HCT116 (cell line): ENCODE data around the gene CRADD. TPM values are rescaled to one million over a fixed set of nuclear protein-coding genes. Genes with fewer than 3 reads are reported as not detected.

Experiments
- ATAC-seq: fragments of 200-7000 bp; cut with Tn5 transposase; 2 replicates; pipeline ENCODE4 v1.9.1; 2020; ENCODE audit warnings: mild to moderate bottlenecking, moderate library complexity
- BruUV-seq: library from RNA; stranded (reverse); fragments of 400-500 nt; replicated peaks from 2 replicates; lab custom pipeline; 2021; lab: Mats Ljungman, UMichigan
- CTCF ChIA-PET: fragments of 300-600 bp; sonication (Branson Sonifier 250); formaldehyde crosslinking; loops from one replicate; lab custom pipeline; 2021; ENCODE audit warnings: antibody characterized with exemption; lab: Charles Lee
- POLR2A ChIA-PET: fragments of 300-600, 350-600 bp; sonication (Branson Sonifier 250); formaldehyde crosslinking; loops from one replicate; lab custom pipeline; 2021; ENCODE audit warnings: antibody characterized with exemption; lab: Charles Lee
- RAD21 ChIA-PET, 2 experiments: fragments of 300-600 bp; sonication (Branson Sonifier 250); formaldehyde crosslinking; loops; one replicate each; lab custom pipeline; 2023; ENCODE audit warnings: low total read pairs in 2 of 2; ENCODE audit not compliant: uncharacterized antibody in 2 of 2, unreplicated experiment in 2 of 2, low non-redundant PET in 1 of 2; lab: Charles Lee
- DNase-seq: peaks from one replicate; pipeline ENCODE4 v3.0.0-alpha.2; 2010; ENCODE audit warnings: low read depth, low spot score
- H2AFZ ChIP-seq: fragments of 200-600 bp; shearing (Covaris generic), sonication (generic); 2 replicates; pipeline ENCODE4 v1.6.1; 2017; ENCODE audit warnings: low read depth, mixed run types, mixed read lengths, antibody characterized with exemption, low read length; ENCODE audit not compliant: poor library complexity, severe bottlenecking
- H3K27ac ChIP-seq: 2 replicates; pipeline ENCODE4 v1.5.1; 2012; ENCODE audit warnings: low read depth, low read length
- H3K27me3 ChIP-seq: fragments of 200-600 bp; sonication (generic); 2 replicates; pipeline ENCODE4 v1.6.1; 2016; ENCODE audit warnings: mixed run types, low read length, mixed read lengths; ENCODE audit not compliant: insufficient read depth
- H3K36me3 ChIP-seq, 2 experiments: fragments of 200-500 bp in 1 of 2; fragments of 200-600 bp in 1 of 2; sonication (Bioruptor generic) in 1 of 2; sonication (generic) in 1 of 2; 2 replicates each; pipeline versions ENCODE4 v1.5.1 to v1.6.1; 2014 to 2016; ENCODE audit warnings: low read length in 2 of 2, inconsistent platforms in 1 of 2, mixed read lengths in 1 of 2, mixed run types in 1 of 2; ENCODE audit not compliant: insufficient read depth in 2 of 2, control insufficient read depth in 1 of 2
- H3K4me1 ChIP-seq, 2 experiments: fragments of 200-600 bp in 1 of 2; sonication (generic) in 1 of 2; 2 replicates each; pipeline versions ENCODE4 v1.5.1 to v1.6.1; 2012 to 2017; ENCODE audit warnings: low read length in 2 of 2, inconsistent platforms in 1 of 2, mild to moderate bottlenecking in 1 of 2, mixed read lengths in 1 of 2, mixed run types in 1 of 2, moderate library complexity in 1 of 2; ENCODE audit not compliant: insufficient read depth in 2 of 2, control insufficient read depth in 1 of 2
- H3K4me2 ChIP-seq: fragments of 200-600 bp; sonication (generic); 2 replicates; pipeline ENCODE4 v1.6.1; 2017; ENCODE audit warnings: mixed run types, low read length, mixed read lengths
- H3K4me3 ChIP-seq, 2 experiments: fragments of 200-600 bp in 1 of 2; sonication (generic) in 1 of 2; replicated peaks in 1 of 2; 2 replicates each; pipeline ENCODE4 v1.5.1; 2011 to 2016; ENCODE audit warnings: low read length in 2 of 2, control low read depth in 1 of 2, low read depth in 1 of 2, mild to moderate bottlenecking in 1 of 2, mixed read lengths in 1 of 2, mixed run types in 1 of 2
- H3K79me2 ChIP-seq: fragments of 200-600 bp; sonication (generic); 2 replicates; pipeline ENCODE4 v1.6.1; 2017; ENCODE audit warnings: mild to moderate bottlenecking, mixed run types, low read length, moderate library complexity, mixed read lengths; ENCODE audit not compliant: insufficient read depth
- H3K9ac ChIP-seq: fragments of 200-600 bp; sonication (generic); 2 replicates; pipeline ENCODE4 v1.6.1; 2016; ENCODE audit warnings: low read length, mixed read lengths
- H3K9me2 ChIP-seq: fragments of 200-600 bp; sonication (generic), shearing (Covaris generic); 2 replicates; pipeline ENCODE4 v1.6.1; 2017; ENCODE audit warnings: mixed run types, mild to moderate bottlenecking, moderate library complexity; ENCODE audit not compliant: insufficient read depth
- H3K9me3 ChIP-seq, 2 experiments: fragments of 200-500 bp in 1 of 2; fragments of 200-600 bp in 1 of 2; sonication (Bioruptor generic) in 1 of 2; sonication (generic) in 1 of 2; 2 replicates each; pipeline ENCODE4 v1.6.1; 2014 to 2017; ENCODE audit warnings: low read length in 2 of 2, mixed read lengths in 2 of 2, inconsistent platforms in 1 of 2, low read depth in 1 of 2, mild to moderate bottlenecking in 1 of 2, mixed run types in 1 of 2, moderate library complexity in 1 of 2; ENCODE audit not compliant: control insufficient read depth in 1 of 2, insufficient read depth in 1 of 2
- H4K20me1 ChIP-seq: fragments of 200-600 bp; sonication (generic), shearing (Covaris generic); 2 replicates; pipeline ENCODE4 v1.6.1; 2017; ENCODE audit warnings: mixed run types, mild to moderate bottlenecking, moderate library complexity; ENCODE audit not compliant: insufficient read depth
- CBX3 ChIP-seq: IDR thresholded peaks from 2 replicates; pipeline ENCODE4 v1.6.1; 2012; ENCODE audit warnings: low read depth
- CEBPB ChIP-seq: IDR thresholded peaks from 2 replicates; pipeline ENCODE4 v1.6.1; 2012; ENCODE audit warnings: low read depth
- CTCF ChIP-seq, 3 experiments: fragments of 200-600 bp in 1 of 3; sonication (generic) in 1 of 3; IDR thresholded peaks in 2 of 3; conservative IDR thresholded peaks in 1 of 3; 2 replicates each; pipeline ENCODE4 v1.5.1; 2012 to 2017; ENCODE audit warnings: low read depth in 2 of 3, low read length in 2 of 3, antibody characterized with exemption in 1 of 3, borderline replicate concordance in 1 of 3, control low read depth in 1 of 3, mild to moderate bottlenecking in 1 of 3, mixed read lengths in 1 of 3, mixed run types in 1 of 3, moderate library complexity in 1 of 3; ENCODE audit not compliant: insufficient read depth in 1 of 3
- EGR1 ChIP-seq: IDR thresholded peaks from 2 replicates; pipeline ENCODE4 v1.6.1; 2012; ENCODE audit warnings: low read depth
- ELF1 ChIP-seq: IDR thresholded peaks from 2 replicates; pipeline ENCODE4 v1.6.1; 2012; ENCODE audit warnings: low read depth, borderline replicate concordance
- EZH2phosphoT487 ChIP-seq: fragments of 200-600 bp; IDR thresholded peaks from 2 replicates; pipeline ENCODE4 v1.6.1; 2018; ENCODE audit warnings: antibody characterized with exemption, borderline replicate concordance
- MAX ChIP-seq: IDR thresholded peaks from 2 replicates; pipeline ENCODE4 v1.6.1; 2012
- POLR2A ChIP-seq: IDR thresholded peaks from 2 replicates; pipeline ENCODE4 v1.7.0; 2011; ENCODE audit warnings: borderline replicate concordance; ENCODE audit not compliant: insufficient read depth, insufficient read length; ENCODE audit errors: extremely low read depth
- RAD21 ChIP-seq: IDR thresholded peaks from 2 replicates; pipeline ENCODE4 v1.6.1; 2012; ENCODE audit warnings: low read depth, mild to moderate bottlenecking
- TCF7L2 ChIP-seq: IDR thresholded peaks from 2 replicates; pipeline ENCODE4 v1.7.0; 2011; ENCODE audit warnings: borderline replicate concordance, inconsistent platforms; ENCODE audit not compliant: insufficient read depth, insufficient read length; ENCODE audit errors: extremely low read depth
- YY1 ChIP-seq: IDR thresholded peaks from 2 replicates; pipeline ENCODE4 v1.6.1; 2011; ENCODE audit warnings: low read length, low read depth, moderate library complexity, mild to moderate bottlenecking; ENCODE audit not compliant: insufficient replicate concordance; ENCODE audit errors: extremely low read depth
- ZFX ChIP-seq: fragments of 450-650 bp; IDR thresholded peaks from 2 replicates; pipeline ENCODE4 v1.6.1; 2017
- ZNF274 ChIP-seq: fragments of 200-500 bp; sonication (Bioruptor generic); IDR thresholded peaks from 2 replicates; pipeline ENCODE4 v1.6.1; 2014; ENCODE audit warnings: mild to moderate bottlenecking, low read depth, low read length, inconsistent platforms
- intact Hi-C: fragments of 100-400 bp; cut with micrococcal nuclease; formaldehyde crosslinking; loops from 2 replicates; pipeline ENCODE4 v1.10.0; 2022
- total RNA-seq: library from RNA; stranded (reverse); gene quantifications from one replicate; pipeline ENCODE4 v1.2.1, GENCODE V29; 2021; ENCODE audit not compliant: unreplicated experiment
- TF ChIP-seq, protein P1 (sequence below): IDR thresholded peaks from 2 replicates; pipeline ENCODE4 v1.6.1; 2012; ENCODE audit warnings: low read depth
- TF ChIP-seq, protein P2 (sequence below): IDR thresholded peaks from 2 replicates; pipeline ENCODE4 v1.6.1; 2011; ENCODE audit warnings: mild to moderate bottlenecking, low read length, moderate library complexity; ENCODE audit not compliant: insufficient replicate concordance; ENCODE audit errors: extremely low read depth

The CRADD gene
- total RNA-seq, 1 experiment from 2014 or later, result 12.2 TPM

- H3K9me3 ChIP-seq, result no peaks in the 10 kb centered on the region
- H3K79me2 ChIP-seq, result no peaks in the 10 kb centered on the region
- H3K27me3 ChIP-seq, result no peaks in the 10 kb centered on the region
- H3K36me3 ChIP-seq, result no peaks in the 10 kb centered on the region
- peaks cover 4 to 9% of the 10 kb centered on the region in 2 experiments; a peak in 3 of 4 replicates for H3K4me1 ChIP-seq
- no peaks in the 10 kb centered on the region for H3K9me2 ChIP-seq
- H3K4me3 ChIP-seq, result no peak overlapping the region
- CTCF ChIA-PET, result no interaction called here
- H3K4me2 ChIP-seq, result no peak overlapping the region
- BruUV-seq, result no TSS peak
- H3K27ac ChIP-seq, result no peak overlapping the region
- H2AFZ ChIP-seq, result no peak overlapping the region
- no peaks in the 10 kb centered on the region for H4K20me1 ChIP-seq
- POLR2A ChIA-PET, result no interaction called here
- no peak overlapping the region for H3K9ac ChIP-seq
- RAD21 ChIA-PET, result no interaction called here
- intact Hi-C loops, result no loop called here
- no peak for DNase-seq
- no peak for ATAC-seq
- no peak for TF ChIP-seq RAD21
- TF ChIP-seq CTCF (IDR thresholded peaks at IDR 0.05 in 2 of 3, conservative IDR thresholded peaks at IDR 0.05 in 1 of 3; ENCODE audit: borderline replicate concordance in 1 of 3, insufficient read depth in 1 of 3, low read depth in 2 of 3, low read length in 2 of 3), result no peak
- TF ChIP-seq ELF1, result no peak
- no peak for TF ChIP-seq CBX3
- TF ChIP-seq CEBPB, result no peak
- TF ChIP-seq ZNF274, result no peak
- no peak for TF ChIP-seq EZH2phosphoT487
- TF ChIP-seq, protein P1, sequence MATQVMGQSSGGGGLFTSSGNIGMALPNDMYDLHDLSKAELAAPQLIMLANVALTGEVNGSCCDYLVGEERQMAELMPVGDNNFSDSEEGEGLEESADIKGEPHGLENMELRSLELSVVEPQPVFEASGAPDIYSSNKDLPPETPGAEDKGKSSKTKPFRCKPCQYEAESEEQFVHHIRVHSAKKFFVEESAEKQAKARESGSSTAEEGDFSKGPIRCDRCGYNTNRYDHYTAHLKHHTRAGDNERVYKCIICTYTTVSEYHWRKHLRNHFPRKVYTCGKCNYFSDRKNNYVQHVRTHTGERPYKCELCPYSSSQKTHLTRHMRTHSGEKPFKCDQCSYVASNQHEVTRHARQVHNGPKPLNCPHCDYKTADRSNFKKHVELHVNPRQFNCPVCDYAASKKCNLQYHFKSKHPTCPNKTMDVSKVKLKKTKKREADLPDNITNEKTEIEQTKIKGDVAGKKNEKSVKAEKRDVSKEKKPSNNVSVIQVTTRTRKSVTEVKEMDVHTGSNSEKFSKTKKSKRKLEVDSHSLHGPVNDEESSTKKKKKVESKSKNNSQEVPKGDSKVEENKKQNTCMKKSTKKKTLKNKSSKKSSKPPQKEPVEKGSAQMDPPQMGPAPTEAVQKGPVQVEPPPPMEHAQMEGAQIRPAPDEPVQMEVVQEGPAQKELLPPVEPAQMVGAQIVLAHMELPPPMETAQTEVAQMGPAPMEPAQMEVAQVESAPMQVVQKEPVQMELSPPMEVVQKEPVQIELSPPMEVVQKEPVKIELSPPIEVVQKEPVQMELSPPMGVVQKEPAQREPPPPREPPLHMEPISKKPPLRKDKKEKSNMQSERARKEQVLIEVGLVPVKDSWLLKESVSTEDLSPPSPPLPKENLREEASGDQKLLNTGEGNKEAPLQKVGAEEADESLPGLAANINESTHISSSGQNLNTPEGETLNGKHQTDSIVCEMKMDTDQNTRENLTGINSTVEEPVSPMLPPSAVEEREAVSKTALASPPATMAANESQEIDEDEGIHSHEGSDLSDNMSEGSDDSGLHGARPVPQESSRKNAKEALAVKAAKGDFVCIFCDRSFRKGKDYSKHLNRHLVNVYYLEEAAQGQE, result no peak
- TF ChIP-seq, protein P2, sequence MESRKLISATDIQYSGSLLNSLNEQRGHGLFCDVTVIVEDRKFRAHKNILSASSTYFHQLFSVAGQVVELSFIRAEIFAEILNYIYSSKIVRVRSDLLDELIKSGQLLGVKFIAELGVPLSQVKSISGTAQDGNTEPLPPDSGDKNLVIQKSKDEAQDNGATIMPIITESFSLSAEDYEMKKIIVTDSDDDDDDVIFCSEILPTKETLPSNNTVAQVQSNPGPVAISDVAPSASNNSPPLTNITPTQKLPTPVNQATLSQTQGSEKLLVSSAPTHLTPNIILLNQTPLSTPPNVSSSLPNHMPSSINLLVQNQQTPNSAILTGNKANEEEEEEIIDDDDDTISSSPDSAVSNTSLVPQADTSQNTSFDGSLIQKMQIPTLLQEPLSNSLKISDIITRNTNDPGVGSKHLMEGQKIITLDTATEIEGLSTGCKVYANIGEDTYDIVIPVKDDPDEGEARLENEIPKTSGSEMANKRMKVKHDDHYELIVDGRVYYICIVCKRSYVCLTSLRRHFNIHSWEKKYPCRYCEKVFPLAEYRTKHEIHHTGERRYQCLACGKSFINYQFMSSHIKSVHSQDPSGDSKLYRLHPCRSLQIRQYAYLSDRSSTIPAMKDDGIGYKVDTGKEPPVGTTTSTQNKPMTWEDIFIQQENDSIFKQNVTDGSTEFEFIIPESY, result no peak
- no peak for TF ChIP-seq TCF7L2
- TF ChIP-seq POLR2A, result no peak
- TF ChIP-seq YY1, result no peak
- TF ChIP-seq MAX, result no peak
- no peak for TF ChIP-seq EGR1
- no peak for TF ChIP-seq ZFX
- TF ChIP-seq, all 23 proteins: peak for 0
Measured at GRCh38 chr12:93736640-93737178, 59.5 kb downstream of the CRADD start.
